ENCODE measurements around the gene SNX18.

The SNX18 gene, protein sequence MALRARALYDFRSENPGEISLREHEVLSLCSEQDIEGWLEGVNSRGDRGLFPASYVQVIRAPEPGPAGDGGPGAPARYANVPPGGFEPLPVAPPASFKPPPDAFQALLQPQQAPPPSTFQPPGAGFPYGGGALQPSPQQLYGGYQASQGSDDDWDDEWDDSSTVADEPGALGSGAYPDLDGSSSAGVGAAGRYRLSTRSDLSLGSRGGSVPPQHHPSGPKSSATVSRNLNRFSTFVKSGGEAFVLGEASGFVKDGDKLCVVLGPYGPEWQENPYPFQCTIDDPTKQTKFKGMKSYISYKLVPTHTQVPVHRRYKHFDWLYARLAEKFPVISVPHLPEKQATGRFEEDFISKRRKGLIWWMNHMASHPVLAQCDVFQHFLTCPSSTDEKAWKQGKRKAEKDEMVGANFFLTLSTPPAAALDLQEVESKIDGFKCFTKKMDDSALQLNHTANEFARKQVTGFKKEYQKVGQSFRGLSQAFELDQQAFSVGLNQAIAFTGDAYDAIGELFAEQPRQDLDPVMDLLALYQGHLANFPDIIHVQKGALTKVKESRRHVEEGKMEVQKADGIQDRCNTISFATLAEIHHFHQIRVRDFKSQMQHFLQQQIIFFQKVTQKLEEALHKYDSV

DNA sequence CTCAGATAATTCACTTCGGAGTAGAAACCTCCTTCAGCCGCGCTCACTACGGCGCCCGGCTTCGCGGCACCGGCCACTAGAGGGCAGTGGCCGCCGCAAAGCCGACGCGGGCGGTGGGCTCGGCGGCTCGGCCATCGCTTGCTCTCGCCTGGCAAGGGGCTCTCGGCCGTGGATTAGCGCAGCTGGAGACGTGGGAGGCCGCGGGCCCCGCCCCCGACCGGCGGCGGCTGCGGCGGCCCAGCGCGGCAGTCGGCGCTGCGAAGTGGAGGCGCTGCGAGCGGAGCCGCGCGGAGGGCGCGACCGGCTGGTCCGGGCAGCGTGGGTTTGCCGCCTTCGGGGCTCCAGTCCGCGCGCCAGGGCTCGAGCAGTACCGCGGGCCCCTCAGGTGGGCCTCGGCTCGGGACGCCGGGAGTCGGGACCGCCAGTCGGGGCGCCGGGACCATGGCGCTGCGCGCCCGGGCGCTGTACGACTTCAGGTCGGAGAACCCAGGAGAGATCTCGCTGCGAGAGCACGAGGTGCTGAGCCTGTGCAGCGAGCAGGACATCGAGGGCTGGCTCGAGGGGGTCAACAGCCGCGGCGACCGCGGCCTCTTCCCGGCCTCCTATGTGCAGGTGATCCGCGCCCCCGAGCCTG, at the start of gene SNX18:
TSS of gene SNX18 (plus strand) at position 248 of the 634 bp plus-strand sequence. CDS start at position 442, 194 bp downstream.
- H3K4me3 ChIP-seq (ENCODE audit: low read depth, low read length) = peak within 1 kb of the TSS; percentile 66
- in situ Hi-C loops (cut with HindIII; ENCODE audit: low sequenced_read_pairs) = no loop called here
- peak; percentile 85 for TF ChIP-seq CTCF (IDR thresholded peaks at IDR 0.05; ENCODE audit: low read depth, low read length)
- peak; percentile 93 for DNase-seq (ENCODE audit: low read depth, low spot score)

- TF ChIP-seq CTCF (IDR thresholded peaks at IDR 0.05; ENCODE audit: low read depth, low read length) = no peak
- no peak for DNase-seq (ENCODE audit: low read depth, low spot score)
- H3K4me3 ChIP-seq (ENCODE audit: low read depth, low read length) = no peak overlapping the region
- in situ Hi-C loops (cut with HindIII; ENCODE audit: low sequenced_read_pairs) = no loop called here
These were observed 47.9 kb upstream of the SNX18 start for GRCh38 chr5:54469622-54470021.

DNA sequence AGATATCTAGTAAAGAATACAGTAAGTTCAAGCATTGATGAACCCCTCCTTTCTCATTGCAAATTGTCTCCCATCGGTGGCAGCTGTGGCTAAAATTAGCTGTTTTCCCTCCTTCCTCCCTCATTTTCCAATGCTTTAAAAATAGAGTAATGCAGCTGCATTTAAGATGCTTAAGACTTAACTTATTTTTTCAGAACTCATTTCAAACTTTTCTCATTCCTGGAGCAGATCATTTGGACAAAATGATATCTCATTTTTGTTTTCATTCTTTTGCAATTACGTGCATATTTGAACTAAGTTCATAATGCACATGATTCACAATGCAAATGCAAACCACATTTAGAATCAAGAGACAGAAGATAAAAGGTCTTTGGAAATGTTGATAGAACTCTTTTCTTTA, 47.4 kb upstream of the SNX18 start:
- in situ Hi-C loops (cut with HindIII; ENCODE audit: low sequenced_read_pairs) = no loop called here
- TF ChIP-seq CTCF (IDR thresholded peaks at IDR 0.05; ENCODE audit: low read depth, low read length) = no peak
- H3K4me3 ChIP-seq (ENCODE audit: low read depth, low read length) = no peak overlapping the region
- DNase-seq (ENCODE audit: low read depth, low spot score) = no peak

DNA sequence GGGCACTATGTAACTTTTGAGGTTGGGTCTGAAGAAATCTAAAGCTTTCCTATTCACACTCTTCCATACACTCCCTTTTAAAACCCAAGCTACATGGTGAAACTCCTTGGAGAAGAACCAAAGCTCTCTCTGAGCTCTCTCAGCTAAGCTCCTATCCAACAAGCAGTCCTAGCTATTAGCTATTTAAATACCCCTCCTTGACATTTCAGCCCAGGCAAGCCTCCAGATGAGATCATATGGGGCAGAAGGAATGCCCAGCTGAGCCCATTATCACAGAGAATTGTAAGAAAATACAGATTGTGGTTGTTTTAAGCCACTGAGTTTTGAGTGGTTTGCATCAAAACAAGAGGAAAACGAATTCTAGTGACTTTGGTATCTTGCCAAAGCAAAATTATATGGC, 46.9 kb upstream of the SNX18 start:
- no peak for TF ChIP-seq CTCF (IDR thresholded peaks at IDR 0.05; ENCODE audit: low read depth, low read length)
- peak; percentile 23 for DNase-seq (ENCODE audit: low read depth, low spot score)
- in situ Hi-C loops (cut with HindIII; ENCODE audit: low sequenced_read_pairs) = no loop called here
- H3K4me3 ChIP-seq (ENCODE audit: low read depth, low read length) = no peak overlapping the region

DNA sequence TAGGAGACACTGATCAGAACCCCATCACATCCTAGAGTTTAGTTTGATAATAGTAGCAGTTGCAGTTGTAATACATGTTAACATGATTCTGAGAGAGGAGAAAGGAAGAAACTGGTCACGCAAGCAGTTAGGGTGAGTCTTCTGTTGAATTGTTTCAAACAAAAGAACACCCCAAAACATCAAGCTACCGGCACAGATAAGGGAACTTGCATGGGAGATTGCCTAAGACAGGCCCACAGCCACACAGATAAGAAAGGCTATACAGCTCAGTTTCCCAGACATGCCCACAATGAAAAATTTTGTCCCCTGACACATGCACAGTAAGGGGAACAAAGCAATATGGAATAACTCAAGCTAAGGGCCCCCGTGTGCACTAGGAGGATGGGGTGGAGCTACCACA, 46.2 kb upstream of the SNX18 start:
- DNase-seq (ENCODE audit: low read depth, low spot score) = no peak
- in situ Hi-C loops (cut with HindIII; ENCODE audit: low sequenced_read_pairs) = no loop called here
- TF ChIP-seq CTCF (IDR thresholded peaks at IDR 0.05; ENCODE audit: low read depth, low read length) = no peak
- no peak overlapping the region for H3K4me3 ChIP-seq (ENCODE audit: low read depth, low read length)

- no peak for DNase-seq (ENCODE audit: low read depth, low spot score)
- TF ChIP-seq CTCF (IDR thresholded peaks at IDR 0.05; ENCODE audit: low read depth, low read length) = no peak
- no peak overlapping the region for H3K4me3 ChIP-seq (ENCODE audit: low read depth, low read length)
- in situ Hi-C loops (cut with HindIII; ENCODE audit: low sequenced_read_pairs) = no loop called here
These were observed 40.9 kb upstream of the SNX18 start for GRCh38 chr5:54476682-54477081.
